NCI-H2029 treated with DMSO at 0.1 percent for 48 hours (cell line): ENCODE results near the gene RASA1.
"Not testable (repeated sequence)": the region's sequence is repeated elsewhere in the genome, so short reads cannot be mapped to it uniquely, and the experiment has no call there.

Source experiments
- DNase-seq: peaks from one replicate; lab custom pipeline; 2025; lab: John Stamatoyannopoulos, UW

Gene RASA1

DNA sequence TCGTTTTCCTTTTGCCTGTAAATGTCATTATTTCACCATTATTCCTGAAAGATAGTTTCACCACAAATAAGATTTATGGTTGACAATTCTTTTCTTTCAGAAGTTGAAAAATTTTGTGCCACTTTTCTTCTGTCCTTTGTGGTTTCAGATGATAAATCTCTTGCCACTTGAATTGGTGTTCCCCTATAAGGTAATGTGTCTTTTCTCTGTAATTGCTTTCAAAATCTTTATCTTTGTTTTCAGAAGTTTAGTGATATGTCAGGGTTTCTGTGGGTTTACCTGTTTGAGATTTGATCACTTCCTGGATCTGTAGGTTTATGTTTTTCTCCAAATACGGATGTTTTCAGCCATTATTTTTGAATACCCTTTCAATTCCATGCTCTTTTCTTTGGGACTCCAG, 14.6 kb downstream of the RASA1 start:
- no peak for DNase-seq

DNA sequence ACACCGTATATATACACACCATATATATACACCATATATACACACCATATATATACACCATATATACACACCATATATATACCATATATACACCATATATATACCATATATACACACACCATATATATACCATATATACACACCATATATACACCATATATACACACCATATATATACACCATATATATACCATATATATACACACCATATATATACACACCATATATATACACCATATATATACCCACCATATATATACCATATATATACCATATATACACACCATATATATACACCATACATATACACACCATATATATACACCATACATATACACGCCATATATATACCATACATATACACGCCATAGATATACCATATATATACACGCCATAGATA, 19.6 kb downstream of the RASA1 start:
- not testable (repeated sequence) for DNase-seq

DNA sequence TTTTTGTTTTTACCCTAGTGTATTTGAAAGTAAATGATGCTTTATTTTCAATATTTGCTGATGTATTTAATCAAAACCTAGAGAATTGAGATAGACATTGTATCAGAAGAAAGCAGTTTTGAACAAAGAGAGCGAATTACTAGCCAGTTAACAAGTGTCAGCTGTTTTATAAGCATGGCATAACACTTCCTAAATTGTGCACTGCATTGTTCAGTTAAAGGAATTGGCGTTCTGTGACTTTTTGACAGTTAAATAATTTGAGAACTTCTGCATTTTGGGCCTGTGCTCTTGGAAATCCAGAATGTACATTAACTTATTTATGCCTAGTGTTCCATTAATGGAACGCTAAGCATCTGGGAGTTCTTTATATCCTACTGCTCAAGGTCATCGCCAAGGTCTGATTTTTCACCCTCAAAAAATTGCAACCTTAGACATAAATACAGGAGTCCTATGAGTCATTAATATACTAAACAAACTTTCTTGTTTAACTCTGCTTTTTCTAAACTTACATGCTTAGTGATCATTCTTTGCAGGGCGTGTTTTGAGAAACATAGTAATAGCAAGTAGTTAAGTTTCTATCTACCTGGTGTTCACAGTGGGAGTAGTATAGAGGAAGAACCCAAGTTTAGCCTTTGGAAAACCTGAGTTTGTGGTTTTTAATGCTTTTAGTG, 31.1 kb downstream of the RASA1 start:
- no peak for DNase-seq

DNA sequence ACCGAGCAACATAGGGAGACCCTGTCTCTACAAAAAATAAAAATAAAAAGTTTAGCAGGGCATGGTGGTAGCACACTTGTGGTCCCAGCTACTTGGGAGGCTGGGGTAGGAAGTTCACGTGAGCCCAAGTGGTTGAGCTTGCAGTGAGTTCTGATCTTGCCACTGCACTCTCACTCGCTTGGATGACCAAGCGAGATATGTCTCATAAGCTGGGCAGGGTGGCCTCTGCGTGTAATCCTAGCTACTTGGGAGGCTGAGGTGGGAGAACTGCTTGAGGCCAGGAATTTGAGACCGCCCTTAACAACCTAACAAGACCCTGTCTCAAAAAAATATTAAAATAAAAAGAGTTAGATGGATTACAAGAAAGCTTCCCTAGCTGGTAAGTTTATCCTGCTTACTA, 32.5 kb downstream of the RASA1 start:
- no peak for DNase-seq

DNA sequence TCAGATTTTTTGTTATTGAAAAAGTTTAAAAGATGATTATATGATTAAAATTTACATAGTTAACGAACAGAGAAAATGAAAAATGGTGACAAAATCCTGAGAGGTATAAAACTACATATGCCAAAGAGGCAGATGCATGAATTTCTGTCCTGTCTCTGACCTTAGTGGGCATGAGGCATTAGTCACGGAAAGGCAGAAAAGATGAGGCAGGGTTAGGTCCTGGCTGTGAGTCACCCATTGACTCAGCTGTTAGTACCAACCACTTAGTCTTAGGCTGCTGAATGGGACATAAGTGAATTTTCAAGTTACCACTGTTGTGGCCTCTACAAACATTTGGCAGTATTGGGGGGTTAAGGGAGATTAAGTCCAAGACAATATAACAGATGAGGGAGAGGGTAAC, 33.1 kb downstream of the RASA1 start:
- no peak for DNase-seq

DNA sequence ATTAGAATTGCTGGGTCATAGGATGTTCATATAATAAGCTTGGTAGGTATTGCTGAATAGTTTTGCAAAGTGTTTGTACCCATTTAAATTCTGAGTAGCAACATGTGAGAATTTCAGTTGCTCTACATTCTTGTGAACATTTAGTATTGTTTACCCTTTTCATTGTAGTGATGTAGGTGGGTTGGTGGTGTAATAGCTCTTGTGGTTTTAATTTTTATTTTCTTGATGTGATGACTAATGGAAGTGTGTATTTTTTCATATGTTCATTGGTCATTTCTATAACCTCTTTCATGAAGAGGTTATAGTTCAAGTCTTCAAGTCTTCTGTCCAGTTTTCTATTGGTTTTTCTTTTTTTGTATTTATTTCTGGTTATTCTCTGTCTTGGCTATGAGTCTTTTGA, 34.4 kb downstream of the RASA1 start:
- DNase-seq, result no peak

DNA sequence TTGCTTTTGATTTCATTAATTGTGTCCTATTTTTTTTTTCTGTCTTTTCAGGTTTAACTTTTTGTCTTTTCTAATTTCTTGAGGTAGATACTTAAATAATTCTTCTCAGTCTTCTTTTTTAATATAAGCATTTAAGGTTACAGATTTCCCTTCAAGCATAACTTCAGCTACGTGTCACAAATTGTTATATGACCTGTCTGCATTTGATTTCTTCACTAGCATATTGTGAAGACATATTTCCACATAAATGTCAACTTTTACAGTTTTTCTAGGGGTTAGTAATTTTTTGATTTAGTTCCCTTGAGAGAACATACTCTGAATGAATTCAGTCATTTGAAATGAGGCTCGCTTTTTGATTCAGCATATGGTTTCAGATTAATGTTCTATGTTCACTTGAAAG, 35.6 kb downstream of the RASA1 start:
- no peak for DNase-seq

DNA sequence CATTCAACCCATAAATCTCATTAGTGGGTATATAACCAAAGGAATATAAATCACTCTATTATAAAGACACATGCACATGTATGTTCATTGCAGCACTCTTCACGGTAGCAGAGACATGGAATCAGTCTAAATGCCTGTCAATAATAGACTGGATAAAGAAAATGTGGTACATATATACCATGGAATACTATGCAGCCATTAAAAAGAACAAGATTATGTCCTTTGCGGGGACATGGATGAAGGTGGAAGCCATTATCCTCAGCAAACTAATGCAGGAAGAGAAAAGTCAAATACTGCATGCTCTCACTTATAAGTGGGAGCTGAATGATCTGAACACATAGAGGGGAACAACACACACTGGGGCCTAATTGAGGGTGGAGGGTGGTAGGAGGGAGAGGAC, 38.4 kb downstream of the RASA1 start:
- not testable (repeated sequence) for DNase-seq

DNA sequence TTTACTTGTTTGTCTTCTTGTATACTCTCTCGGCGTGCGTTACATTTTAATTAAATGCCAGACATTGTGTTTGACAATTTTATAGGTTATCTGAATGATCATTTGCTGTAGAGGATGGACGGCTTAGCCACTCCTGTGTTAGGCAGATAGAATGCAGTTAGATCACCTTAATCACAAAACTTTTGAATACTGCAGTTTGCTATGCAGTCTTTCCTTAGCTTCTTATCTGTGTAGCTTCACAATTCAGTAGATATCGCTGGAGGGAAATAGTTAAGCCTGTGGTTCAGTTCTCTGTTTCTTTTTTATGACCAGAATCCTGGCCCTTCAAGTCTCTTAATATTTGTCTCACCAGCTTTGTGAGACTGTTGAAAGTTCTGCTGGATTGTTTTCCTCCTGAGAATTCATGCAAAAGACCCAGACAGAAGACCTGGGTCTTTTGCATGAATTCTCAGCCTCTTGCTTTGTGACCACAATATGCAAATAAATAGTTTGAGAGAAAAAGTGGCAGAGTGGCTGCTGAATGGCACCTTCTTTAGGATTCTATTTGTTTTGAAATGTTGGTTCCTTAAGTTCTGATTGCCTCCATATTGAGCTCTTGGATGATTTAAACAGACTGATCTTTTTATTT, 40.2 kb downstream of the RASA1 start:
- no peak for DNase-seq

DNA sequence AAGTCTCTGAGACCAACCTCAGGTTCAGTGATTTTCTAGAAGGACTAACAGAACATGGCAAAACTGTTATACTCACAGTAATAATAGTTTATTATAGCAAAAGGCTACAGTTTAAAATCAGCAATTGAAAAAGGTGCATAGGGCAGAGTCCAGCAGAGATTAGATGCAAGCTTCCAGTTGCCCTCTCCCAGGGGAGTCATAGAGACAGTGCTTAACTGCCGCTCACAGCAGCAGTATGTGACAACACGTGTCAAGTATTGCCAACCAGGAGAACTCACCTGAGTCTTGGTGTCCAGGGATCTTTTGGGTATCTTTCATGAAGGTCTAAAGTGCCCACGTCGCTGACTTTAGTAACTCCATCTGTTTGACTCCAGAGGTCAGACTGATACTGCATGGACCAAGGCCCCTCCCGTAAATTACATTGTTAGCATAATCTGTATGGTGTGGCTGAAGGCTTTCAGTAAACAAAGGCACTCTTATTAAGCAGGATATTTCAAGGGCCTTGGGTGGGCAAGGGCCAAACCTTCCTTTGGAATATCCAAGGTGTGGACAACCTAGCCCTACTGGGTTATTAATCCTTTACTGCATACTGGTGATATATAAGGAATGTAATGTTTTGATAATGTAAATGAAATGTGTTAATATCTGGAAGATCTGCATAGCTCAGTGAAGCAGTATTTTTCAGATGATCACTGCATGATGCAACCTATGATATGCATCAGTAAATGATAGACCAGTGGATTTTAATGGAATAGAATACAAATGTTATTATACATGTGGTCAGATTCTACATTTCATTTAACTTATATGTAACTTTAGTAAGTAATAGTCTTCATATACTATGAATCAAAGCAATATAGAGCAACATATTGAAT, 44.0 kb downstream of the RASA1 start:
- no peak for DNase-seq

DNA sequence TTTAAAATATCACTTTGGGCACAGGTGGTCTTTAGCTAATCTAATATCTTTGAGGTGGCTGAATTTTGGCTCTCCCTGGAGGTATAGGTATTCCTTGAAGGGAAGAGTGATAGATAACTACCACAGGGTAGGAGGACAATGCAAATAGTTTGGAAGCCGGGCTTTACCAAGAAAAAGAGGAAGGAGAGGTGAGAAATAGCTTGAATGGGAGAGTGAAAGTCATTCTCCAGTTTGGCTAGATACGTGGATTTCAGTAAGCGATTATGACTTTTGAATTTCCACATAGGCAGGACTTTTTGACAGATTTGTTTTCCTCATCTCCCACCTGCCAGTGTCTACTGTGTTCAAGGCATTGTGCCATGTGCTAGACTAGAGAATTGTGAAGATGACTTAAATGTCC, 45.5 kb downstream of the RASA1 start:
- no peak for DNase-seq

DNA sequence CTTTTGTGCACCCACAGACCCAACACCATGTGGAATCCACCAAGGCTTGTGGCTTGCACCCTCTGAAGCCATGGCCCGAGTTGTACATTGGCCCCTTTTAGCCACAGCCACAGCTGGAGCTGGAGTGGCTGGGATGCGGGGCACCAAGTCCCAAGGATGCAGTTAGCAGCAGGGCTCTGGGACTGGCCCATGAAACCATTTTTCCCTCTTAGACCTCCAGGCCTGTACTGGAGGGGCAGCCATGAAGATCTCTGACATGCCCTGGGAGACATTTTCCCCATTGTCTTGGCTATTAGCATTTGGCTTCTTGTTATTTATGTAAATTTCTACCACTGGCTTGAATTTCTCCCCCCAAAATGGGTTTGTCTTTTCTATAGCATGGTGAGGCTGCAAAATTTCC, 51.8 kb downstream of the RASA1 start:
- DNase-seq, result no peak

DNA sequence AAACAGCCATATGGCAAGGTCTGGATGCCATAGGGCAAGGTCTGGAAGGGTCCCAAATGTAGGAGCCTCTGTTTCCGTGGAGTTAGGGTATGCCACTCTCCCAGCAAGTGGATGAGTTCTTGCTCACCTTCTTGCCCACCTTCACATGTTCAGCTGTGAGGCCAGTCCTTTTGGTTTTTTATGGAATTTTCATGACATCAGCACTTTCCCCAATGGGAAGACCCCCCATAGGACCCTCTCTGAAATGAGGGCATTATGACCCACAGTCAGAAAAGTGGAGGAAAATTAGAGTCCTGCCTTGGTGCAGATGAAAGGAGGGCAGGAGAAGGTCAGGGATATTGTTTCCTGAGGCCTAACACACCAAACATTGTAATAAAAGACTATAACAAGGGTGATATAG, 53.9 kb downstream of the RASA1 start:
- no peak for DNase-seq

DNA sequence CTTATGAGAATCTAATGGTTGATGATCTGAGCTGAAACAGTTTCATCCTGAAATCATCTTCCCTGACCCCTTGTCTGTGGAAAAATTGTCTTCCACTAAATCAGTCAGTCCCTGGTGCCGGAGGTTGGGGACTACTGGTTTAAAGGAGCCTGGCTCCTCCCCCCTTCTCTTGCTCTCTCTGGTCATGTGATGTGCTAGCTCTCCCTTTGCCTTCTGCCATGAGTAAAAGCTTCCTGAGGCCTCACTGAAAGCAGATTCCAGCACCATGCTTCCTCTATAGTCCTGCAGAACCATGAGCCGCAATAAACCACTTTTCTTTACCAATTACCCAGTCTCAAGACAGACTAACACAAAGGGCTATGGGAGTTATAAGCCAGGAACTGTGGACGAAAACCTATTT, 54.7 kb downstream of the RASA1 start:
- no peak for DNase-seq

DNA sequence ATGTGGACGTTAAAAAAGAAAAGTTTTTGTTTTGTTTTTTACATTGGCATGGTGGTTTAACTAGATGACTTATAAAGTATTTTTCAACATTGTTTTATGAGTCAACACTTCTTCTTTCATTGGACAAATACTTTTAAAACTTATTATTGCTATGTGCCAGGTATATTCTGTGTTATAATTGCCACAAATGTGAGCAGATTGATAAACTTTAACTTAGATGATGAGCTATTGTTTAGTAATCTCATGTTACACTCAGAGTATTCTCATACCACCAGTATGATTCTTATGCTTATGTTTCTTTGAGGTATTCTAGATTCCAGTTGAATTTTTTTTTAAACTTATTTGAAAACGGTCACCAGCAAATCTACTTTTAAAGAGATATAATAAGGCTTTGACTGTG, 60.3 kb downstream of the RASA1 start:
- no peak for DNase-seq

DNA sequence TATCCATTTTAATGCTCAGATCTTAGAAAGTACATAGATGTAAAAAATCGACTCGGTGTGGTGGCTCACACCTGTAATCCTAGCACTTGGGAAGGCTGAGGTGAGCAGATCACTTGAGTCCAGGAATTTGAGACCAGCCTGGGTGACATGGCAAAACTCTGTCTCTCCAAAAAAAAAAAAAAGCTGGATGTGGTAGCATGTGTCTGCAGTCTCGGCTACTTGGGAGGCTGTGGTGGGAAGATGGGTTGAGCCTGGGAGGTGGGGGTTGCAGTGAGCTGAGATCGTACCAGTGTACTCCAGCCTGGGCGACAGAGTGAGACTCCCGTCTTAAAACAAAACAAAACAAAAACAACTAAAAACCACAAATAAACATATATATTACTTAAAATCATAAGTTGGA, 61.4 kb downstream of the RASA1 start:
- DNase-seq, result no peak

DNA sequence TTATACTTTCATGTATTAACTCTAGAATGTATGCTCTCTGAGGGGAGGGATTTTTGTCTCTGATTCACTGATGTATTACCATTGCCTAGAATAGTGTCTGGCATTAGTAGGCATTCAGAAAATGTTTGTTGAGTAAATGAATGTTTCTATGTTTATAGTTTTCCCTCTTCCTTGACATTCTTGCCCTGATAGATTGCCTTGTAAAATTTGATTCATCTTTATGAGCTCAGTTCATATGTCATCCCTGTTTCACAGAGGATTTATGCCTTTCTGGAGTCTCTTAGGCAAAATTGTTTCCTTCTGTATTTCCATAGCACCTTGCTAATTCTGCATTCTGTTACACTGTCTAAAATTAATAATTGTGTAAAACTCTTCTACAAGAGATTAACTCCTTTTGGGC, 72.3 kb downstream of the RASA1 start:
- no peak for DNase-seq

DNA sequence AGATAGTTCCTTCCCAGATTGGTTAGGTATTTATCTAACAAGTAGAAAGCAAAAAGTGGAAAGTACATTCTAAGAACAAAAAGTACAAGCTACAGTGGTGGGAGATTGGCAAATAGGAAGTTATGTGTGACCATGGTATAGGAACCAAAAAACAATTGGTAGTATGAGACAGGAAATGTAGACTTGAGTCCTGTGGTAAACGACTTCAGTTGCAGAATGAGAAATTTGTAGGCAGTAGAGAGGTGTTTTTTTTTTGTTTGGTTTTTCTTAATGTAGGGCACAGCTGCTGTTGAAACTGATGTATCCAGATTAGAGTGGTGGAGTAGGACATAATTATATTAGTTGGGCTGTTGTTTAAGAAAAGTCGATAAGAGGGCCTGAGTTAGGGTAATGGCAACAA, 73.0 kb downstream of the RASA1 start:
- no peak for DNase-seq

DNA sequence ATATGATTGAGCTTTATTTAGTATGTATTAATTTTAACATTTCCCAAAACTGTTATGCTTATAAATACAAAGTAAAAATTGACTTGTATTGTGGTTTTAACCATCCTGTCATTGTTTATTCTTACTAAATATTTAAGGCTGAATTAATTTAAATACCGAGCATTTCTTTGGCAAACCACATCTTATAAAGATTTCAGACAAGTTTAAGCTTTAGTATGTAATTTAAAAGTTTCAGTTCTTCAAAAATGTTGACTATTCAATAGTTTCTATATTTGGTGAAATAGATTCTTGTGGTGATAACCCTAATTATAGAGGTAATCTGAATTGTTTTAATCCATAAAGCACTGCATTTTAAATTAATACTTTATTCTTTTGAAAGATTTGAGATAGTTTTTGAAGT, 79.6 kb downstream of the RASA1 start:
- no peak for DNase-seq

DNA sequence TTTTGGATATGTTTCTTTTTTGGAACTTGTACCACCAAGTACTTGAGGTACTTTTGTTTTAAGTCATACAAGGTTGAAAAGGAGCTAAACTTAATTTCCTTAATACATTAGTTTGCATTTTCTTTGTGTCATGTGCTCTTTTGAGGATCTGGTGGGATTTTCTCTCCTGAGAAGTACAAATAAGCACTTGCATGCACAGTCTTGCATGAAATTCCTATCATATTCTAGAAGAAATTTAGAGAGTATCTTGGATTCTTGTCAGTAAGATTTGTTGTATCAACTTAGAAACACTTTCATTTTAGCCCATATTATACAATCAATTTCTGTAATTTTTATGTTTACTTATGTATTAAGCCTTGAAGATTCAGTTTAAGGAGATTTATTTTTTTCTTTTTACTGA, 80.2 kb downstream of the RASA1 start:
- no peak for DNase-seq

DNA sequence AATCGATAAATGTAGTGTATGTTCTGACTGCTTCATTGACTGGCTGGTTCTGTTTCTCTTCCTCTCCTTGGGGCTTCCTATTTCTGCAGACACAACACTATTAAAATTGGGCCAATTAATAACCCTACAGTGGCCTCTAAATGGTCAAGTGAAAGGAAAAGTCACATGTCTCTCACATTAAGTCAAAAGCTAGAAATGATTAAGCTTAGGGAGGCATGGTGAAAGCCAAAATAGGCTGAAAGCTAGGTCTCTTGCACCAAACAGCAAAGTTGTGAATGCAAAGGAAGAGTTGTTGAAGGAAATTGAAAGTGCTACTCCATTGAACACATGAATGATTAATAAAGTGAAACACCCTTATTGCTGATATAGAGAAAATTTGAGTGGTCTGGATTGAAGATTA, 86.8 kb downstream of the RASA1 start:
- DNase-seq, result no peak

DNA sequence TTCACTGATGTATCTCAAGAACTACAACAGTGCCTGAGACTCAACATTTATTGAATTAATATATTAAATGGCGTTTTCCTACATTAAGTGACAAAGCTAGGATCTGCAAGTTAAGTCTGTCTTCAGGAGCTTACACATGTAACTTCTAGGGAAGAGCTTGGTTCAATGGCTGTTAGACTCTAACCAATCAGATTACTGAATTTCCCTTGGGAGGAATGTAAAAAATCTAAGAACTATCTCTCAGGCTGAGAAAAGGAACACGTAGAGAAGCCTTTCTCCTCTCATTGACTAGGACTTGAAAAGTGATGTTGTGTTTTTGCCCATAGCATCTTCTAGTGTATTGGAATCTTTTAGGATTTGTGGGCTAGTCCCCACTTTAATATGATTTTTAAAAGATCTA, 91.4 kb downstream of the RASA1 start:
- no peak for DNase-seq

DNA sequence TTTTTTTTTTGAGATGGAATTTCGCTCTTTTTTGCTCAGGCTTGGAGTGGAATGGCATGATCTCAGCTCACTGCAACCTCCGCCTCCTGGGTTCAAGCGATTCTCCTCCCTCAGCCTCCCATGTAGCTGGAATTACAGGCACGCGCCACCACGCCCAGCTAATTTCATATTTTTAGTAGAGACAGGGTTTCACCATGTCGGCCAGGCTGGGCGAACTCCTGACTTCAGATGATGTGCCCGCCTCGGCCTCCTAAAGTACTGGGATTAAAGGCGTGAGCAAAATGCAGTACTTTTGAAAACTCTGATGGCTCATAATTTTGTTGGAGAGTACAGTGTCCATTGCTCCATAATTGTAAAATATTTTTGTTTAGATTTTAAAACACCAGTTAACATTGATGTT, 92.4 kb downstream of the RASA1 start:
- no peak for DNase-seq
